ENCODE results near the gene DHRS11.

DNA sequence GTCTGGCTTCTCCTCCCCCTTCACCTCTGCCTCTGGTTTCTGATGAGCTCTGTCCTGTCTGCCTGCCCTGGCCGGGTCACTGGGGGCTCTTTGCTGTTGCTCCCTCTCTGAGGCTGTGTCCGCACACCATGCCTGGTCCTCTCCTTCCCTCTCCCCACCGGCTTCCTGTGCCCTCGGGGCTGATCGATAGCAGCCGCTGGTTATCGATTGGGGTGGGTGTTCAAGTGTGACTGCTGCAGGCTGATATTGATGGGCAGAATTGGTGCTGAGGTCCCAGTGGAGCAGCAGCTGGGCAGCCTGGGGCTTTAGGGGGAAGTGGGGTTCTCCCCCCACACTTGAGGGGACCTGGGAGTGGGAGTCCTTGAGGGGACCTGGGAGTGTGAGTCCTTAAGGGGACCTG, 26.1 kb downstream of the DHRS11 start:
- TF ChIP-seq, protein P1, sequence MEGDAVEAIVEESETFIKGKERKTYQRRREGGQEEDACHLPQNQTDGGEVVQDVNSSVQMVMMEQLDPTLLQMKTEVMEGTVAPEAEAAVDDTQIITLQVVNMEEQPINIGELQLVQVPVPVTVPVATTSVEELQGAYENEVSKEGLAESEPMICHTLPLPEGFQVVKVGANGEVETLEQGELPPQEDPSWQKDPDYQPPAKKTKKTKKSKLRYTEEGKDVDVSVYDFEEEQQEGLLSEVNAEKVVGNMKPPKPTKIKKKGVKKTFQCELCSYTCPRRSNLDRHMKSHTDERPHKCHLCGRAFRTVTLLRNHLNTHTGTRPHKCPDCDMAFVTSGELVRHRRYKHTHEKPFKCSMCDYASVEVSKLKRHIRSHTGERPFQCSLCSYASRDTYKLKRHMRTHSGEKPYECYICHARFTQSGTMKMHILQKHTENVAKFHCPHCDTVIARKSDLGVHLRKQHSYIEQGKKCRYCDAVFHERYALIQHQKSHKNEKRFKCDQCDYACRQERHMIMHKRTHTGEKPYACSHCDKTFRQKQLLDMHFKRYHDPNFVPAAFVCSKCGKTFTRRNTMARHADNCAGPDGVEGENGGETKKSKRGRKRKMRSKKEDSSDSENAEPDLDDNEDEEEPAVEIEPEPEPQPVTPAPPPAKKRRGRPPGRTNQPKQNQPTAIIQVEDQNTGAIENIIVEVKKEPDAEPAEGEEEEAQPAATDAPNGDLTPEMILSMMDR (IDR thresholded peaks at IDR 0.05; ENCODE audit: control extremely low read depth in 1 of 3, insufficient read depth in 1 of 3, low read depth in 1 of 3, low read length in 3 of 3): no peak
- no peak for TF ChIP-seq EGR1 (IDR thresholded peaks at IDR 0.05; ENCODE audit: borderline replicate concordance, low read depth, low read length)
- no peak for TF ChIP-seq JUN (IDR thresholded peaks at IDR 0.05; ENCODE audit: low read depth, low read length)
- no peak for TF ChIP-seq PHF8 (conservative IDR thresholded peaks at IDR 0.05; ENCODE audit: low read depth, low read length)
- TF ChIP-seq CHD2 (IDR thresholded peaks at IDR 0.05; ENCODE audit: low read length): no peak
- no peak for TF ChIP-seq BACH1 (IDR thresholded peaks at IDR 0.05; ENCODE audit: low read length)
